ENCODE results near the gene COL4A1. TPM values are rescaled to one million over a fixed set of nuclear protein-coding genes. Genes with fewer than 3 reads are reported as not detected.

The COL4A1 gene
- polyA plus RNA-seq, 1 donor (not counting 4 experiments of a cell fraction or from before 2014, with no cell fraction given) = 22.3 TPM

DNA sequence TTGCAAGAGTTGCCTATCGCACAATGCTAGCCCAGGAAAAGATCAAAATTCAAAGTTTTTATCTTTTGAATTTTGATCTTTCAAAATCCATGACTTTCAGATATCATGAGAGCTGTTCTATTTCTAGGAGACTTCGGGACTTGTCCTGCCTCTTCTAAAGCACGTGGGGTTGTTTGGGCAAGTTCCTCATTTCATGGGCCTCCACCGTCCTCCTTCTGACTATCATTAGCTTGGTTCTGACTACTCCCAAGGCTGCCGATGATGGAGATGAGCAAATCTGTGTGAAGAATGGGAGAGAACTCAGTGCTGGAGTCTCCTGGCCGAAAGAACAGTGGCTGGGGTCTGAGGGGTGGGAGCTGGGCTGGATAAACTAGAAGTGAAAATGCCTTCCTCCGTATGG lies 86.5 kb downstream of the COL4A1 start:
- H3K4me1 ChIP-seq (ENCODE audit: control insufficient read depth, extremely low read depth, insufficient read depth, low read length) = peaks cover 5% of the 10 kb centered on the region
- peaks cover 0 to 4% of the 10 kb centered on the region in 2 experiments for H3K36me3 ChIP-seq (ENCODE audit: control insufficient read depth in 2 of 2, extremely low read depth in 1 of 2, insufficient read depth in 2 of 2, low read length in 2 of 2)
- no peak overlapping the region for H3K9ac ChIP-seq (ENCODE audit: control insufficient read depth, extremely low read depth, insufficient read depth, low read length)
- dilution Hi-C loops (cut with MboI; ENCODE audit: extremely low pct_ligation_motif_present, low sequenced_read_pairs) = no loop called here
- no peak overlapping the region for H3K4me2 ChIP-seq (ENCODE audit: control insufficient read depth, extremely low read depth, insufficient read depth, low read depth, low read length)
- no peak overlapping the region for H3K27ac ChIP-seq (ENCODE audit: control insufficient read depth, insufficient read depth, low read length)
- peaks cover 2% of the 10 kb centered on the region for H3K9me1 ChIP-seq (ENCODE audit: control insufficient read depth, extremely low read depth, insufficient read depth, low read length)
- H4K20me1 ChIP-seq (ENCODE audit: control insufficient read depth, extremely low read depth, insufficient read depth, low read length) = no peaks in the 10 kb centered on the region
- H3K4me3 ChIP-seq (ENCODE audit: control insufficient read depth in 2 of 3, extremely low read depth in 1 of 3, insufficient read depth in 2 of 3, low read depth in 1 of 3, low read length in 3 of 3) = no peak overlapping the region
- H3K79me2 ChIP-seq (ENCODE audit: control insufficient read depth, insufficient read depth, low read length) = peaks cover 4% of the 10 kb centered on the region
- DNase-seq (ENCODE audit: low read depth, low spot score) = no peak
- H3K9me3 ChIP-seq (ENCODE audit: control insufficient read depth, low read depth, low read length) = no peaks in the 10 kb centered on the region
- no peaks in the 10 kb centered on the region for H3K27me3 ChIP-seq (ENCODE audit: control insufficient read depth, extremely low read depth, insufficient read depth, low read length)
- no peak for FAIRE-seq
- H2AFZ ChIP-seq (ENCODE audit: control insufficient read depth, low read length) = no peak overlapping the region
- TF ChIP-seq, protein P1, sequence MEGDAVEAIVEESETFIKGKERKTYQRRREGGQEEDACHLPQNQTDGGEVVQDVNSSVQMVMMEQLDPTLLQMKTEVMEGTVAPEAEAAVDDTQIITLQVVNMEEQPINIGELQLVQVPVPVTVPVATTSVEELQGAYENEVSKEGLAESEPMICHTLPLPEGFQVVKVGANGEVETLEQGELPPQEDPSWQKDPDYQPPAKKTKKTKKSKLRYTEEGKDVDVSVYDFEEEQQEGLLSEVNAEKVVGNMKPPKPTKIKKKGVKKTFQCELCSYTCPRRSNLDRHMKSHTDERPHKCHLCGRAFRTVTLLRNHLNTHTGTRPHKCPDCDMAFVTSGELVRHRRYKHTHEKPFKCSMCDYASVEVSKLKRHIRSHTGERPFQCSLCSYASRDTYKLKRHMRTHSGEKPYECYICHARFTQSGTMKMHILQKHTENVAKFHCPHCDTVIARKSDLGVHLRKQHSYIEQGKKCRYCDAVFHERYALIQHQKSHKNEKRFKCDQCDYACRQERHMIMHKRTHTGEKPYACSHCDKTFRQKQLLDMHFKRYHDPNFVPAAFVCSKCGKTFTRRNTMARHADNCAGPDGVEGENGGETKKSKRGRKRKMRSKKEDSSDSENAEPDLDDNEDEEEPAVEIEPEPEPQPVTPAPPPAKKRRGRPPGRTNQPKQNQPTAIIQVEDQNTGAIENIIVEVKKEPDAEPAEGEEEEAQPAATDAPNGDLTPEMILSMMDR (optimal IDR thresholded peaks at IDR 0.05 in 1 of 3, IDR thresholded peaks at IDR 0.05 in 1 of 3, conservative IDR thresholded peaks at IDR 0.05 in 1 of 3; ENCODE audit: extremely low read depth in 1 of 3, insufficient read depth in 2 of 3, low read length in 3 of 3) = no peak
- no peak for TF ChIP-seq EZH2 (IDR thresholded peaks at IDR 0.05; ENCODE audit: low read length)

DNA sequence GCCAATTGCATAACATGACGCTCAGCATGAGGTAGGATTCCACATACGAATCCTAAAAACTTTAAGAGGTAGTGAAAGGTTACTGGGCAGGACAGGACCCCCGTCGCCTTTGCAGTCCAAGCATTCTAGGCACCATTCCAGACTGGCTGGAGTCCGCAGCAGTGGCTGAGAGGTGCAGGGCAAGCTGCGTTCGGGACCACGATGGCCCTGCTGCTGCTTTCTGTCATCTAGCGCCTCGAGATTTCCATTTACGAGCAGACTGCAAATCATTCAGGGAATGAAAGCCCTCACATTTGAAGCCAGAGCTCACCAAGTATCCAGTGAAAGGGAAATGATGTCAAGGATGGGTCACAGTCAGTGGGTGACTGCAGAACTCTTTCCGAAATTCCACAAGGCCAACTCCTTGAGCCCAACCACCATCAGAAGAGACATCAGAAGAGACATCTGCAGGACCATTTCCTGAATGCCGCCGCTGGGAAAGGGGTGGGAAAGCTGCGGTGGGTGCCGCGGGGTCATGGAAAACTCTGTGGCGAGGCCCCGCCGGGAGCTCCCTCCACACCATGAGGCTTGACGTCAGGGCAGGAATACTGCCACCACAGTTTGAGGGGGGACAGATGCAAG lies 88.3 kb downstream of the COL4A1 start:
- TF ChIP-seq, protein P1 (optimal IDR thresholded peaks at IDR 0.05 in 1 of 3, IDR thresholded peaks at IDR 0.05 in 1 of 3, conservative IDR thresholded peaks at IDR 0.05 in 1 of 3; ENCODE audit: extremely low read depth in 1 of 3, insufficient read depth in 2 of 3, low read length in 3 of 3) = no peak
- Histone ChIP-seq H3K27ac (ENCODE audit: control insufficient read depth, insufficient read depth, low read length) (no peak overlapping the region), H3K4me2 (ENCODE audit: control insufficient read depth, extremely low read depth, insufficient read depth, low read depth, low read length) (no peak overlapping the region), H3K9ac (ENCODE audit: control insufficient read depth, extremely low read depth, insufficient read depth, low read length) (no peak overlapping the region), H2AFZ (ENCODE audit: control insufficient read depth, low read length) (no peak overlapping the region), H3K27me3 (ENCODE audit: control insufficient read depth, extremely low read depth, insufficient read depth, low read length) (no peaks in the 10 kb centered on the region), H3K79me2 (ENCODE audit: control insufficient read depth, insufficient read depth, low read length) (peaks cover 4% of the 10 kb centered on the region), H3K36me3 (ENCODE audit: control insufficient read depth in 2 of 2, extremely low read depth in 1 of 2, insufficient read depth in 2 of 2, low read length in 2 of 2) (peaks cover 0 to 5% of the 10 kb centered on the region in 2 experiments), H3K4me3 (ENCODE audit: control insufficient read depth in 2 of 3, extremely low read depth in 1 of 3, insufficient read depth in 2 of 3, low read depth in 1 of 3, low read length in 3 of 3) (no peak overlapping the region), H3K9me3 (ENCODE audit: control insufficient read depth, low read depth, low read length) (no peaks in the 10 kb centered on the region), H3K9me1 (ENCODE audit: control insufficient read depth, extremely low read depth, insufficient read depth, low read length) (peaks cover 2% of the 10 kb centered on the region), H3K4me1 (ENCODE audit: control insufficient read depth, extremely low read depth, insufficient read depth, low read length) (peaks cover 5% of the 10 kb centered on the region), H4K20me1 (ENCODE audit: control insufficient read depth, extremely low read depth, insufficient read depth, low read length) (no peaks in the 10 kb centered on the region)
- dilution Hi-C loops (cut with MboI; ENCODE audit: extremely low pct_ligation_motif_present, low sequenced_read_pairs) = no loop called here
- FAIRE-seq = no peak
- no peak for DNase-seq (ENCODE audit: low read depth, low spot score)

All from keratinocyte (primary cell).